Measurements from ENCODE around the gene CLEC7A. TPM values are rescaled to one million over a fixed set of nuclear protein-coding genes. Genes with fewer than 3 reads are reported as not detected.

CLEC7A gene
- total RNA-seq, 2 experiments from 2014 or later = not detected

GRCh38 chr12:10082117-10082874, 47.7 kb downstream of the CLEC7A start:
- TF ChIP-seq, protein P1, sequence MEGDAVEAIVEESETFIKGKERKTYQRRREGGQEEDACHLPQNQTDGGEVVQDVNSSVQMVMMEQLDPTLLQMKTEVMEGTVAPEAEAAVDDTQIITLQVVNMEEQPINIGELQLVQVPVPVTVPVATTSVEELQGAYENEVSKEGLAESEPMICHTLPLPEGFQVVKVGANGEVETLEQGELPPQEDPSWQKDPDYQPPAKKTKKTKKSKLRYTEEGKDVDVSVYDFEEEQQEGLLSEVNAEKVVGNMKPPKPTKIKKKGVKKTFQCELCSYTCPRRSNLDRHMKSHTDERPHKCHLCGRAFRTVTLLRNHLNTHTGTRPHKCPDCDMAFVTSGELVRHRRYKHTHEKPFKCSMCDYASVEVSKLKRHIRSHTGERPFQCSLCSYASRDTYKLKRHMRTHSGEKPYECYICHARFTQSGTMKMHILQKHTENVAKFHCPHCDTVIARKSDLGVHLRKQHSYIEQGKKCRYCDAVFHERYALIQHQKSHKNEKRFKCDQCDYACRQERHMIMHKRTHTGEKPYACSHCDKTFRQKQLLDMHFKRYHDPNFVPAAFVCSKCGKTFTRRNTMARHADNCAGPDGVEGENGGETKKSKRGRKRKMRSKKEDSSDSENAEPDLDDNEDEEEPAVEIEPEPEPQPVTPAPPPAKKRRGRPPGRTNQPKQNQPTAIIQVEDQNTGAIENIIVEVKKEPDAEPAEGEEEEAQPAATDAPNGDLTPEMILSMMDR (conservative IDR thresholded peaks at IDR 0.05; ENCODE audit: low read length) = no peak
- no peak for TF ChIP-seq EZH2phosphoT487 (IDR thresholded peaks at IDR 0.05; ENCODE audit: borderline replicate concordance, low read depth, low read length)
- CTCF ChIA-PET (ENCODE audit: unreplicated experiment) = no interaction called here
- H3K4me2 ChIP-seq (ENCODE audit: low read length) = no peak overlapping the region
- no peaks in the 10 kb centered on the region for H3K4me1 ChIP-seq (ENCODE audit: insufficient read depth, low read length, poor library complexity, severe bottlenecking)
- DNase-seq (ENCODE audit: low spot score) = no peak
- H3K9me2 ChIP-seq (ENCODE audit: insufficient read depth, low read length) = no peaks in the 10 kb centered on the region
- H3K36me3 ChIP-seq (ENCODE audit: insufficient read depth, low read length) = no peaks in the 10 kb centered on the region
- H3K4me3 ChIP-seq (ENCODE audit: low read depth, low read length, poor library complexity, severe bottlenecking) = no peak overlapping the region
- no peaks in the 10 kb centered on the region for H3K79me2 ChIP-seq (ENCODE audit: insufficient read depth, low read depth, low read length)
- no TSS peak for BruUV-seq (replicated peaks)
- no peak overlapping the region for H3K27ac ChIP-seq (ENCODE audit: low read depth, low read length, poor library complexity, severe bottlenecking)
- no peaks in the 10 kb centered on the region for H4K20me1 ChIP-seq (ENCODE audit: insufficient read depth, low read length)
- H3K9me3 ChIP-seq (ENCODE audit: low read length) = no peaks in the 10 kb centered on the region
- POLR2A ChIA-PET = interaction anchor here (0.6 kb wide), 1 partner anchor 217 kb away, joined by 7 read pairs; no protein-coding TSS in a partner anchor
- intact Hi-C loops (cut with micrococcal nuclease; ENCODE audit: unreplicated experiment) = no loop called here
- H2AFZ ChIP-seq (ENCODE audit: low read length) = no peak overlapping the region

- DNase-seq (ENCODE audit: low spot score) = no peak
- no peaks in the 10 kb centered on the region for H4K20me1 ChIP-seq (ENCODE audit: insufficient read depth, low read length)
- no peak overlapping the region for H3K27ac ChIP-seq (ENCODE audit: low read depth, low read length, poor library complexity, severe bottlenecking)
- no peak overlapping the region for H3K4me3 ChIP-seq (ENCODE audit: low read depth, low read length, poor library complexity, severe bottlenecking)
- CTCF ChIA-PET (ENCODE audit: unreplicated experiment) = no interaction called here
- no peaks in the 10 kb centered on the region for H3K36me3 ChIP-seq (ENCODE audit: insufficient read depth, low read length)
- no peaks in the 10 kb centered on the region for H3K9me3 ChIP-seq (ENCODE audit: low read length)
- no peak overlapping the region for H3K4me2 ChIP-seq (ENCODE audit: low read length)
- no peak for TF ChIP-seq EZH2phosphoT487 (IDR thresholded peaks at IDR 0.05; ENCODE audit: borderline replicate concordance, low read depth, low read length)
- TF ChIP-seq, protein P1 (conservative IDR thresholded peaks at IDR 0.05; ENCODE audit: low read length) = no peak
- intact Hi-C loops (cut with micrococcal nuclease; ENCODE audit: unreplicated experiment) = no loop called here
- no TSS peak for BruUV-seq (replicated peaks)
- no peak overlapping the region for H2AFZ ChIP-seq (ENCODE audit: low read length)
- no peaks in the 10 kb centered on the region for H3K9me2 ChIP-seq (ENCODE audit: insufficient read depth, low read length)
- peaks cover 4% of the 10 kb centered on the region for H3K4me1 ChIP-seq (ENCODE audit: insufficient read depth, low read length, poor library complexity, severe bottlenecking)
- H3K79me2 ChIP-seq (ENCODE audit: insufficient read depth, low read depth, low read length) = no peaks in the 10 kb centered on the region
- POLR2A ChIA-PET = no interaction called here
These were observed 54.5 kb downstream of the CLEC7A start for GRCh38 chr12:10075451-10075850.

- POLR2A ChIA-PET = no interaction called here
- CTCF ChIA-PET (ENCODE audit: unreplicated experiment) = no interaction called here
These were observed 56.7 kb downstream of the CLEC7A start for GRCh38 chr12:10073261-10073660.

More at GRCh38 chr12:10073261-10073660, 56.7 kb downstream of the CLEC7A start:
- intact Hi-C loops (cut with micrococcal nuclease; ENCODE audit: unreplicated experiment) = no loop called here
- H2AFZ ChIP-seq (ENCODE audit: low read length) = no peak overlapping the region
- no peak overlapping the region for H3K4me3 ChIP-seq (ENCODE audit: low read depth, low read length, poor library complexity, severe bottlenecking)
- H4K20me1 ChIP-seq (ENCODE audit: insufficient read depth, low read length) = no peaks in the 10 kb centered on the region
- H3K9me2 ChIP-seq (ENCODE audit: insufficient read depth, low read length) = no peaks in the 10 kb centered on the region
- no peaks in the 10 kb centered on the region for H3K9me3 ChIP-seq (ENCODE audit: low read length)
- no TSS peak for BruUV-seq (replicated peaks)
- no peak overlapping the region for H3K4me2 ChIP-seq (ENCODE audit: low read length)
- no peaks in the 10 kb centered on the region for H3K79me2 ChIP-seq (ENCODE audit: insufficient read depth, low read depth, low read length)
- H3K4me1 ChIP-seq (ENCODE audit: insufficient read depth, low read length, poor library complexity, severe bottlenecking) = peaks cover 5% of the 10 kb centered on the region
- H3K36me3 ChIP-seq (ENCODE audit: insufficient read depth, low read length) = no peaks in the 10 kb centered on the region
- no peak overlapping the region for H3K27ac ChIP-seq (ENCODE audit: low read depth, low read length, poor library complexity, severe bottlenecking)
- TF ChIP-seq, protein P1 (conservative IDR thresholded peaks at IDR 0.05; ENCODE audit: low read length) = no peak
- TF ChIP-seq EZH2phosphoT487 (IDR thresholded peaks at IDR 0.05; ENCODE audit: borderline replicate concordance, low read depth, low read length) = no peak
- no peak for DNase-seq (ENCODE audit: low spot score)

All from OCI-LY7 (cell line).